K562 (cell line): ENCODE data around the gene EIF1. TPM values are rescaled to one million over a fixed set of nuclear protein-coding genes. Genes with fewer than 3 reads are reported as not detected.

Experiments used
- ATAC-seq: fragments of 200-7000 bp; cut with Tn5 transposase; 3 replicates; pipeline ENCODE4 v1.9.1; 2020; ENCODE audit warnings: moderate library complexity
- BruUV-seq: library from RNA; stranded (reverse); fragments of 400-500 nt; replicated peaks from 2 replicates; lab custom pipeline; 2021; lab: Mats Ljungman, UMichigan
- CTCF ChIA-PET: fragments of 300-600 bp; formaldehyde crosslinking; extraction: SDS; loops from one replicate; lab custom pipeline; 2021; ENCODE audit warnings: low intra/inter-chr PET ratio; lab: Yijun Ruan, JAX
- POLR2A ChIA-PET: fragments of 300-600, 350-650 bp; sonication (Branson Sonifier 250); formaldehyde crosslinking; extraction: SDS; loops from one replicate; lab custom pipeline; 2021; ENCODE audit warnings: antibody characterized with exemption, inconsistent platforms; lab: Yijun Ruan, JAX
- DNase-seq, 4 experiments: peaks; one replicate each; pipeline versions ENCODE4 v3.0.0 to v3.0.0-alpha.2; 2011 to 2018; ENCODE audit warnings: low spot score in 3 of 4, mixed read lengths in 3 of 4; ENCODE audit errors: extremely low read depth in 1 of 4
- FAIRE-seq: peaks from 2 replicates; lab custom pipeline; 2011; peaks lifted over from hg19 to GRCh38; lab: Jason Lieb, UNC
- H2AFZ ChIP-seq: 2 replicates; pipeline ENCODE4 v1.6.0; 2011; ENCODE audit warnings: low read depth, low read length, control low read depth, inconsistent platforms
- H3K27ac ChIP-seq: fragments of 200-600 bp; 3 replicates; pipeline ENCODE4 v1.8.0; 2011; ENCODE audit warnings: low read depth, mild to moderate bottlenecking, control low read depth, inconsistent platforms, low read length, moderate library complexity, mixed read lengths; ENCODE audit errors: extremely low read depth
- H3K27me3 ChIP-seq, 2 experiments: fragments of 300-600 bp in 1 of 2; 2 replicates in 1 of 2; 3 replicates in 1 of 2; pipeline versions ENCODE4 v1.6.0 to v1.8.0; 2011; ENCODE audit warnings: inconsistent platforms in 2 of 2, low read length in 2 of 2, mild to moderate bottlenecking in 1 of 2, mixed read lengths in 1 of 2, moderate library complexity in 1 of 2; ENCODE audit not compliant: control insufficient read depth in 2 of 2, insufficient read depth in 2 of 2
- H3K36me3 ChIP-seq: fragments of 300-600 bp; 3 replicates; pipeline ENCODE4 v1.8.0; 2011; ENCODE audit warnings: mild to moderate bottlenecking, low read length, inconsistent platforms; ENCODE audit not compliant: control insufficient read depth, insufficient read depth
- H3K4me1 ChIP-seq, 2 experiments: fragments of 200-600 bp in 1 of 2; replicated peaks in 1 of 2; 2 replicates in 1 of 2; 3 replicates in 1 of 2; pipeline versions ENCODE4 v1.5.1 to v1.8.0; 2011; ENCODE audit warnings: inconsistent platforms in 2 of 2, low read length in 2 of 2, mild to moderate bottlenecking in 1 of 2, mixed read lengths in 1 of 2, moderate library complexity in 1 of 2; ENCODE audit not compliant: control insufficient read depth in 2 of 2, insufficient read depth in 2 of 2
- H3K4me2 ChIP-seq: 2 replicates; pipeline ENCODE4 v1.6.1; 2011; ENCODE audit warnings: low read length, control low read depth, inconsistent platforms, mixed read lengths; ENCODE audit not compliant: insufficient read depth
- H3K4me3 ChIP-seq: fragments of 200-600 bp; sonication (generic), shearing (Covaris generic); 2 replicates; pipeline ENCODE4 v1.5.1; 2016; ENCODE audit warnings: control low read depth, inconsistent platforms
- H3K79me2 ChIP-seq: fragments of 200-600 bp; 3 replicates; pipeline ENCODE4 v1.8.0; 2011; ENCODE audit warnings: low read length, inconsistent platforms; ENCODE audit not compliant: control insufficient read depth, insufficient read depth
- H3K9ac ChIP-seq, 2 experiments: 2 replicates each; pipeline versions ENCODE4 v1.6.0 to v1.6.1; 2011; ENCODE audit warnings: low read depth in 2 of 2, low read length in 2 of 2, control low read depth in 1 of 2, inconsistent platforms in 1 of 2, mild to moderate bottlenecking in 1 of 2, mixed read lengths in 1 of 2; ENCODE audit not compliant: insufficient read depth in 1 of 2
- H3K9me1 ChIP-seq: one replicate; pipeline ENCODE4 v1.6.0; 2011; ENCODE audit warnings: inconsistent platforms, mild to moderate bottlenecking, low read length, moderate library complexity; ENCODE audit not compliant: control insufficient read depth, insufficient read depth
- H3K9me3 ChIP-seq: replicated peaks from 2 replicates; pipeline ENCODE4 v1.5.1; 2011; ENCODE audit warnings: low read depth, low read length, inconsistent platforms; ENCODE audit not compliant: control insufficient read depth, insufficient read depth
- H4K20me1 ChIP-seq: replicated peaks from 2 replicates; pipeline ENCODE4 v1.6.1; 2011; ENCODE audit warnings: low read length, inconsistent platforms, mixed read lengths; ENCODE audit not compliant: control insufficient read depth, insufficient read depth
- BHLHE40 ChIP-seq: IDR thresholded peaks from 2 replicates; pipeline ENCODE4 v1.6.1; 2011; ENCODE audit warnings: low read length, improper control_type of control experiment
- CBX2 ChIP-seq: fragments of 200-600 bp; sonication (generic); IDR thresholded peaks from one replicate; pipeline ENCODE4 v1.6.1; 2012; ENCODE audit warnings: mild to moderate bottlenecking, low read length, inconsistent platforms; ENCODE audit not compliant: insufficient read depth, poor library complexity, severe bottlenecking
- CTBP1 ChIP-seq: fragments of 450-650 bp; IDR thresholded peaks from 2 replicates; pipeline ENCODE4 v1.6.1; 2016; ENCODE audit warnings: borderline replicate concordance
- FOXJ2 ChIP-seq: fragments of 200-800 bp; sonication (Bioruptor generic); IDR thresholded peaks from 2 replicates; pipeline ENCODE4 v1.6.1; 2016; ENCODE audit warnings: missing genetic modification characterization, missing compliant biosample characterization
- JUND ChIP-seq, 2 experiments: IDR thresholded peaks; 2 replicates in 1 of 2; 3 replicates in 1 of 2; pipeline ENCODE4 v1.6.1; 2011; ENCODE audit warnings: borderline replicate concordance in 2 of 2, low read depth in 2 of 2, low read length in 2 of 2, improper control_type of control experiment in 1 of 2, missing biosample characterization in 1 of 2, missing genetic modification characterization in 1 of 2, missing genetic modification reagents in 1 of 2
- KDM1A ChIP-seq, 2 experiments: fragments of 450-650 bp; IDR thresholded peaks; 2 replicates each; pipeline ENCODE4 v1.6.1; 2016; ENCODE audit warnings: mild to moderate bottlenecking in 2 of 2
- RCOR1 ChIP-seq, 2 experiments: IDR thresholded peaks; 2 replicates each; pipeline ENCODE4 v1.6.1; 2012; ENCODE audit warnings: low read depth in 2 of 2, low read length in 2 of 2, borderline replicate concordance in 1 of 2, improper control_type of control experiment in 1 of 2
- RFX5 ChIP-seq: IDR thresholded peaks from 2 replicates; pipeline ENCODE4 v1.6.1; 2011; ENCODE audit warnings: low read depth, mild to moderate bottlenecking, improper control_type of control experiment, low read length
- SMARCA5 ChIP-seq: fragments of 450-650 bp; IDR thresholded peaks from 2 replicates; pipeline ENCODE4 v1.6.1; 2016
- TOE1 ChIP-seq, 2 experiments: fragments of 450-650 bp in 1 of 2; sonication (generic) in 1 of 2; formaldehyde crosslinking in 1 of 2; IDR thresholded peaks; 2 replicates each; pipeline versions ENCODE4 v1.7.1 to v1.8.0; 2016 to 2022; ENCODE audit warnings: borderline replicate concordance in 2 of 2, mild to moderate bottlenecking in 2 of 2, antibody characterized with exemption in 1 of 2, inconsistent platforms in 1 of 2, low read depth in 1 of 2, missing genetic modification reagents in 1 of 2, moderate library complexity in 1 of 2
- ZKSCAN8 ChIP-seq: fragments of 200-800 bp; sonication (Bioruptor generic); IDR thresholded peaks from 2 replicates; pipeline ENCODE4 v1.6.1; 2016; ENCODE audit warnings: missing genetic modification characterization, missing compliant biosample characterization
- ZNF121 ChIP-seq: sonication (generic); formaldehyde crosslinking; conservative IDR thresholded peaks from 2 replicates; pipeline ENCODE4 v1.8.0; 2022; ENCODE audit warnings: missing genetic modification reagents
- WGBS: fragments of 100-300 bp; shearing (Covaris generic); methylation state at CpG from one replicate; pipeline ENCODE4 v1.1.6; 2016; ENCODE audit warnings: low coverage, mixed read lengths; ENCODE audit not compliant: insufficient coverage; ENCODE audit errors: missing lambda C conversion rate; 5-methylcytosine and 5-hydroxymethylcytosine counted together
- in situ Hi-C: fragments of 300-500 bp; cut with MboI; formaldehyde crosslinking; loops from 4 replicates; pipeline ENCODE4 v1.15.0; 2018; ENCODE audit warnings: inconsistent platforms, mixed read lengths
- intact Hi-C: fragments of 100-400 bp; cut with micrococcal nuclease; formaldehyde crosslinking; loops from 2 replicates; pipeline ENCODE4 v1.14.2; 2022
- polyA plus RNA-seq, 8 experiments: library from polyadenylated mRNA; depleted of rRNA in 4 of 8; stranded (reverse) in 5 of 8; unstranded in 3 of 8; fragments of >200 nt; fragmentation: Nextera tagmentation in 2 of 8; fragmentation: Illumina TruSeq in 1 of 8; extraction: Ambion mirVana in 2 of 8; extraction: Trizol in 1 of 8; gene quantifications; 2 replicates each; pipeline versions ENCODE4 v1.2.1 to v1.2.3, GENCODE V29; 2011 to 2014; ENCODE audit warnings: inconsistent platforms in 1 of 8, missing spikeins in 1 of 8
- total RNA-seq, 7 experiments: library from RNA; depleted of rRNA in 6 of 7; stranded (reverse); fragments of >200 nt in 6 of 7; fragmentation: Illumina TruSeq in 2 of 7; extraction: Trizol in 2 of 7; gene quantifications; 2 replicates each; pipeline versions ENCODE4 v1.2.1 to v1.2.3, GENCODE V29; 2011 to 2021; ENCODE audit warnings: low replicate concordance in 1 of 7
- TF ChIP-seq, protein P1 (sequence below): IDR thresholded peaks from 3 replicates; pipeline ENCODE4 v1.6.1; 2011; ENCODE audit warnings: borderline replicate concordance, mild to moderate bottlenecking; ENCODE audit not compliant: insufficient read length, insufficient read depth
- TF ChIP-seq, protein P2 (sequence below): fragments of 450-650 bp; IDR thresholded peaks from 2 replicates; pipeline ENCODE4 v1.6.1; 2016; ENCODE audit warnings: mild to moderate bottlenecking

The EIF1 gene
- total and polyA plus RNA-seq, 9 of the 15 experiments (the other 6 are each of a cell fraction or from before 2014, with no cell fraction given): 67.0 to 1,204 (median 320) TPM

DNA sequence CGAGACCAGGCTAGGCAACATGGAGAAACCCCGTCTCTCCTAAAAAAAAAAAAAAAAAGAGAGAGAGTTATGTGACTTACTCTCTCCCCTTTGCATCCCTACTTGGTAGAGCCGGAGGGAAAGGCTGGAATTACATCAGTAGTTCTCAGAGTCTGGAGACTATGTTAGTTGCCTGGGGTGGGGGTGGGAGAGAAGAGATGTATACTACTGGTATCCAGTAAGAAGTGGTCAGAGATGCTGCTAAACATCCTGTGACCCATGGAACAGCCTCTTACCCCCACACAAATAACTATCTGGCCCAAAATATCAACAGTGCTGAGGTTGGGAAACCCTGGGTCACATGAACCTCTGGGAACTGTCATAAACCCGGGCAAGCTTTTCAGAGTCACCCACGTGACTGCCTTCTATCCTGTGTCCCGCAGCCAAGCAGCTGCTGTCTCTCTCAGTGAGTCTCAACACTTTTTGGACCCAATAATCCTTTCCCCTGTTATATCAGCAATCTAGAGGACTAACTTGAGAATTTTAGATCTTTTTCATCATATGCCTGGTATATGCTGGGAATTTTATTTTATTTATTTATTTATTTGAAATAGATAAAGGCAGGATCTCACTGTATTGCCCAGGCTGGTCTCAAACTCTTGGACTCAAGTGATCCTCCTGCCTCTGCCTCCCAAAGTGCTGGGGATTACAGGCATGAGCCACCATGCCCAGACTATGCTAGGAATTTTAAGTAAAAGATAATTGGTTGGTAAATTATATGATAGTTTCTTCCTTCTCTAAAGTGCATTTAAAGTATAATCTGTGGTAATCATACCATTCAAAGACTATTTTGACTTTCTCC, 8.7 kb downstream of the EIF1 start:
- H3K4me2 ChIP-seq: no peak overlapping the region
- H3K9ac ChIP-seq: peak overlapping the region in 1 of 2 experiments; percentile 23; a peak in 1 of 4 replicates
- no peak overlapping the region for H3K27ac ChIP-seq
- ATAC-seq (peak; percentile 15; the same call in 2 of the 3 replicates), FAIRE-seq (peak; percentile 78), DNase-seq (peak in 2 of 4 experiments; percentile 46 to 63)
- H3K4me3 ChIP-seq: no peak overlapping the region
- H3K9me3 ChIP-seq: no peaks in the 10 kb centered on the region
- no TSS peak for BruUV-seq
- intact Hi-C loops (no loop called here), in situ Hi-C loops (no loop called here)
- no peaks in the 10 kb centered on the region for H3K27me3 ChIP-seq
- H4K20me1 ChIP-seq: no peaks in the 10 kb centered on the region
- CTCF ChIA-PET: interaction anchor here (0.7 kb wide), 1 partner anchor 188 kb away, joined by 3 read pairs; no protein-coding TSS in a partner anchor
- peaks cover 6 to 15% of the 10 kb centered on the region in 2 experiments; a peak in 3 of 5 replicates for H3K4me1 ChIP-seq
- no peaks in the 10 kb centered on the region for H3K9me1 ChIP-seq
- WGBS: 18% methylated on average over 6 of the region's 6 CpGs
- POLR2A ChIA-PET: interaction anchor here (0.7 to 1.0 kb wide), 2 partner anchors 8 to 9 kb away, joined by 3 to 5 read pairs; no protein-coding TSS in a partner anchor
- peaks cover 22% of the 10 kb centered on the region for H3K36me3 ChIP-seq
- H3K79me2 ChIP-seq: no peaks in the 10 kb centered on the region
- peak overlapping the region; percentile 74 for H2AFZ ChIP-seq
- peak in 1 of 2 experiments; percentile 24; a peak in 1 of 4 replicates for TF ChIP-seq KDM1A (IDR thresholded peaks at IDR 0.05)
- peak; percentile 30; the same call in 1 of the 2 replicates for TF ChIP-seq JUND (IDR thresholded peaks at IDR 0.05; ENCODE audit: borderline replicate concordance, low read depth, low read length)
- no peak for TF ChIP-seq JUND (tag; IDR thresholded peaks at IDR 0.05; ENCODE audit: borderline replicate concordance, low read depth, low read length)
- TF ChIP-seq BHLHE40: peak; percentile 73
- TF ChIP-seq RCOR1 (IDR thresholded peaks at IDR 0.05; ENCODE audit: borderline replicate concordance in 1 of 2, low read depth in 2 of 2, low read length in 2 of 2): peak in 1 of 2 experiments; percentile 62; a peak in 1 of 4 replicates
- TF ChIP-seq, protein P1, sequence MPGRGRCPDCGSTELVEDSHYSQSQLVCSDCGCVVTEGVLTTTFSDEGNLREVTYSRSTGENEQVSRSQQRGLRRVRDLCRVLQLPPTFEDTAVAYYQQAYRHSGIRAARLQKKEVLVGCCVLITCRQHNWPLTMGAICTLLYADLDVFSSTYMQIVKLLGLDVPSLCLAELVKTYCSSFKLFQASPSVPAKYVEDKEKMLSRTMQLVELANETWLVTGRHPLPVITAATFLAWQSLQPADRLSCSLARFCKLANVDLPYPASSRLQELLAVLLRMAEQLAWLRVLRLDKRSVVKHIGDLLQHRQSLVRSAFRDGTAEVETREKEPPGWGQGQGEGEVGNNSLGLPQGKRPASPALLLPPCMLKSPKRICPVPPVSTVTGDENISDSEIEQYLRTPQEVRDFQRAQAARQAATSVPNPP: no peak
- no peak for TF ChIP-seq RFX5
- no peak for TF ChIP-seq CBX2
- no peak for TF ChIP-seq SMARCA5
- peak; percentile 92 for TF ChIP-seq TOE1 (IDR thresholded peaks at IDR 0.05; ENCODE audit: borderline replicate concordance)
- no peak for TF ChIP-seq TOE1 (CRISPR knock-in tag; IDR thresholded peaks at IDR 0.05; ENCODE audit: borderline replicate concordance, low read depth)
- peak; percentile 74 for TF ChIP-seq ZNF121
- 0 out of 2 replicates have a peak, but pooled peaks have one; percentile 39 for TF ChIP-seq FOXJ2 (tag)
- TF ChIP-seq, protein P2, sequence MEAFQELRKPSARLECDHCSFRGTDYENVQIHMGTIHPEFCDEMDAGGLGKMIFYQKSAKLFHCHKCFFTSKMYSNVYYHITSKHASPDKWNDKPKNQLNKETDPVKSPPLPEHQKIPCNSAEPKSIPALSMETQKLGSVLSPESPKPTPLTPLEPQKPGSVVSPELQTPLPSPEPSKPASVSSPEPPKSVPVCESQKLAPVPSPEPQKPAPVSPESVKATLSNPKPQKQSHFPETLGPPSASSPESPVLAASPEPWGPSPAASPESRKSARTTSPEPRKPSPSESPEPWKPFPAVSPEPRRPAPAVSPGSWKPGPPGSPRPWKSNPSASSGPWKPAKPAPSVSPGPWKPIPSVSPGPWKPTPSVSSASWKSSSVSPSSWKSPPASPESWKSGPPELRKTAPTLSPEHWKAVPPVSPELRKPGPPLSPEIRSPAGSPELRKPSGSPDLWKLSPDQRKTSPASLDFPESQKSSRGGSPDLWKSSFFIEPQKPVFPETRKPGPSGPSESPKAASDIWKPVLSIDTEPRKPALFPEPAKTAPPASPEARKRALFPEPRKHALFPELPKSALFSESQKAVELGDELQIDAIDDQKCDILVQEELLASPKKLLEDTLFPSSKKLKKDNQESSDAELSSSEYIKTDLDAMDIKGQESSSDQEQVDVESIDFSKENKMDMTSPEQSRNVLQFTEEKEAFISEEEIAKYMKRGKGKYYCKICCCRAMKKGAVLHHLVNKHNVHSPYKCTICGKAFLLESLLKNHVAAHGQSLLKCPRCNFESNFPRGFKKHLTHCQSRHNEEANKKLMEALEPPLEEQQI: no peak
- TF ChIP-seq ZKSCAN8 (CRISPR knock-in tag): peak; percentile 56; the same call in 1 of the 2 replicates
- 0 out of 2 replicates have a peak, but pooled peaks have one; percentile 44 for TF ChIP-seq CTBP1
